ENCODE results near the gene OXER1.

The OXER1 gene

GRCh38 chr2:42764096-42764495, at the start of gene OXER1:
TSS of gene OXER1 (minus strand) at chr2:42764135. CDS start at chr2:42764062, 73 bp downstream.
- DNase-seq = no peak

- DNase-seq = no peak
These were observed 49.1 kb upstream of the OXER1 start for GRCh38 chr2:42812899-42813479.

GRCh38 chr2:42810971-42811811, 47.3 kb upstream of the OXER1 start:
- peak; percentile 81 for DNase-seq

- DNase-seq = peak; percentile 98
These were observed 46.4 kb upstream of the OXER1 start for GRCh38 chr2:42810121-42810970.

GRCh38 chr2:42809819-42810120, 45.8 kb upstream of the OXER1 start:
- peak; percentile 94 for DNase-seq

GRCh38 chr2:42809131-42809818, 45.3 kb upstream of the OXER1 start:
- DNase-seq = no peak

- DNase-seq = no peak
These were observed 44.4 kb upstream of the OXER1 start for GRCh38 chr2:42808301-42808700.

GRCh38 chr2:42806786-42807185, 42.9 kb upstream of the OXER1 start:
- DNase-seq = no peak

- no peak for DNase-seq
These were observed 41.0 kb upstream of the OXER1 start for GRCh38 chr2:42804891-42805290.

- no peak for DNase-seq
These were observed 40.4 kb upstream of the OXER1 start for GRCh38 chr2:42804338-42804737.

GRCh38 chr2:42802150-42802549, 38.2 kb upstream of the OXER1 start:
- DNase-seq = no peak

- DNase-seq = no peak
These were observed 37.4 kb upstream of the OXER1 start for GRCh38 chr2:42801381-42801780.

- no peak for DNase-seq
These were observed 37.0 kb upstream of the OXER1 start for GRCh38 chr2:42800981-42801380.

- no peak for DNase-seq
These were observed 36.6 kb upstream of the OXER1 start for GRCh38 chr2:42800461-42800962.

GRCh38 chr2:42799881-42800280, 35.9 kb upstream of the OXER1 start:
- DNase-seq = no peak

GRCh38 chr2:42797281-42797680, 33.3 kb upstream of the OXER1 start:
- DNase-seq = no peak

GRCh38 chr2:42796427-42797248, 32.7 kb upstream of the OXER1 start:
- no peak for DNase-seq

GRCh38 chr2:42795841-42796301, 31.9 kb upstream of the OXER1 start:
- no peak for DNase-seq

GRCh38 chr2:42795275-42795674, 31.3 kb upstream of the OXER1 start:
- no peak for DNase-seq

- DNase-seq = no peak
These were observed 30.5 kb upstream of the OXER1 start for GRCh38 chr2:42794271-42795046.

All from right hindlimb (tissue), 1 donor.